ENCODE data around the gene WFDC9. TPM values are rescaled to one million over a fixed set of nuclear protein-coding genes. Genes with fewer than 3 reads are reported as not detected.

WFDC9 gene
- total RNA-seq, 1 experiment from 2014 or later = not detected

- H3K9me3 ChIP-seq (ENCODE audit: control insufficient read depth, low read depth, low read length) = no peaks in the 10 kb centered on the region
- no peaks in the 10 kb centered on the region for H3K23me2 ChIP-seq (ENCODE audit: insufficient read length, low read depth, low read length, poor library complexity, severe bottlenecking)
- no peak overlapping the region for H3K23ac ChIP-seq (ENCODE audit: insufficient read length, low read depth, low read length)
- no peak overlapping the region for H2BK12ac ChIP-seq (ENCODE audit: insufficient read length, low read depth, low read length)
- H3K14ac ChIP-seq (ENCODE audit: insufficient read depth, low read length) = no peak overlapping the region
- H3K4me2 ChIP-seq (ENCODE audit: insufficient read depth, insufficient read length, low read length) = no peak overlapping the region
- peak overlapping the region; percentile 60 to 81 (median 76); a peak in 5 of 7 replicates for H3K27ac Mint-ChIP-seq
- H2BK5ac ChIP-seq (ENCODE audit: insufficient read length, low read length) = no peak overlapping the region
- H3K36me3 Mint-ChIP-seq (ENCODE audit: insufficient read depth in 1 of 3, low read depth in 3 of 3) = no peaks in the 10 kb centered on the region
- no peaks in the 10 kb centered on the region for H3K79me2 ChIP-seq (ENCODE audit: insufficient read depth, low read length)
- no peak overlapping the region for H2AK5ac ChIP-seq (ENCODE audit: insufficient read length, low read length)
- no CpG with 5 or more reads among the region's 1 CpG for WGBS (ENCODE audit: extremely low coverage, insufficient read length, low lambda C conversion rate)
- no peak overlapping the region for H3K56ac ChIP-seq (ENCODE audit: insufficient read length, low read depth, low read length)
- H4K20me1 ChIP-seq (ENCODE audit: control insufficient read depth, insufficient read depth, insufficient read length) = no peaks in the 10 kb centered on the region
- no peaks in the 10 kb centered on the region for H3K27me3 ChIP-seq (ENCODE audit: insufficient read depth, low read length)
- peaks cover 37 to 41% of the 10 kb centered on the region in 2 experiments for H3K4me1 Mint-ChIP-seq
- no peak overlapping the region for H2BK120ac ChIP-seq (ENCODE audit: low read depth, low read length, poor library complexity, severe bottlenecking)
- no peak overlapping the region for H2BK15ac ChIP-seq (ENCODE audit: low read depth, low read length)
- peaks cover 2% of the 10 kb centered on the region; the same call in 1 of the 2 replicates for H3K27me3 Mint-ChIP-seq (ENCODE audit: low read depth)
- peaks cover 5% of the 10 kb centered on the region; the same call in 1 of the 2 replicates for H3K4me1 ChIP-seq (ENCODE audit: insufficient read depth, low read length)
- H4K91ac ChIP-seq (ENCODE audit: insufficient read length, low read depth, low read length) = no peak overlapping the region
- no peak overlapping the region for H3K27ac ChIP-seq (ENCODE audit: insufficient read length, low read depth, low read length)
- H2BK20ac ChIP-seq (ENCODE audit: low read depth, low read length, poor library complexity, severe bottlenecking) = no peak overlapping the region
- H3K4ac ChIP-seq (ENCODE audit: low read depth, low read length) = no peak overlapping the region
- H3K9me3 Mint-ChIP-seq = no peaks in the 10 kb centered on the region
- H4K5ac ChIP-seq (ENCODE audit: insufficient read length, low read depth, low read length) = no peak overlapping the region
- no peak overlapping the region for H3K18ac ChIP-seq (ENCODE audit: insufficient read length, low read depth, low read length)
- H3K9ac ChIP-seq (ENCODE audit: extremely low read depth, insufficient read length, low read length) = no peak overlapping the region
- TF ChIP-seq CTCF (conservative IDR thresholded peaks at IDR 0.05) = no peak
- H2AFZ ChIP-seq (ENCODE audit: low read length) = no peak overlapping the region
- H3K4me3 Mint-ChIP-seq = no peak overlapping the region
- no peak overlapping the region for H3T11ph ChIP-seq (ENCODE audit: low read length)
- no peak overlapping the region for H4K8ac ChIP-seq (replicated peaks; ENCODE audit: insufficient read length, low read depth, low read length)
- DNase-seq = peak; percentile 30
- no peaks in the 10 kb centered on the region for H3K79me1 ChIP-seq (ENCODE audit: insufficient read depth, low read depth, low read length, poor library complexity, severe bottlenecking)
Measured at GRCh38 chr20:45578231-45578630, 52.9 kb downstream of the WFDC9 start.
